Measurements from ENCODE around the gene FSTL3. TPM values are rescaled to one million over a fixed set of nuclear protein-coding genes. Genes with fewer than 3 reads are reported as not detected.

Gene FSTL3
- total and polyA plus RNA-seq, 10 of the 15 experiments (the other 5 are each of a cell fraction or from before 2014, with no cell fraction given): 0.42 to 13.5 (median 3.6) TPM

DNA sequence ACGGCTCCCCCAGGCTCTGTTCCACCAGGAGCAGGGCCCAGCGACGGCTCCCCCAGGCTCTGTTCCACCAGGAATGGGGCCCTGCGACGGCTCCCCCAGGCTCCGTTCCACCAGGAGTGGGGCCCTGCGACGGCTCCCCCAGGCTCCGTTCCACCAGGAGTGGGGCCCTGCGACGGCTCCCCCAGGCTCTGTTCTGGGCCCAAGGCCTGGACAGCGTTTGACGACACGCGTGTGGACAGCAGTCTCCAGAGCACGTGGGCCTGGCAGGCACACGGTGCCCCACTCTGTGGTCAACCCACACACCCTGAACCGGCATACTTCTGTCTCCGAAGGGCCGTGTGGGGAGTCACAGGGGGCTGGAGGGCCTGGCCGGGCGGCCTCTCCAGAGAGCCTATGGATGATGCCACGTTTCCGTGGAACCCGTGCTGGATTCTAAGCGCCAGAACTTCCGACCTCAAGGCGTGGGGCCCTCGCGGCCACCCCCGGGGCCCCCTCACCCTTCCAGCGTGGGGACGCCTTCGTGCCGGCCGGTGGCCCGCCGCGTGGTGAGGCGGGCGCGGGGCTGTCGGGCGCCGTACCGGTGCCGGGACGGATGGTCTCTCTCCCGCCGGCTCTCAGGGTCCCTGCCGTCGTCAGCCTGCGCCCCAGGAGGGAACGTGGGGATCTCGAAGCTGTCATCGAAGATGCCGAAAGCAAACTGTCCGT is 24.9 kb upstream of the FSTL3 start:
- Histone ChIP-seq H3K27me3 (replicated peaks in 1 of 2; ENCODE audit: control insufficient read depth in 2 of 2, insufficient read depth in 2 of 2, low read length in 1 of 2) (no peaks in the 10 kb centered on the region), H3K36me3 (ENCODE audit: control insufficient read depth in 2 of 2, insufficient read depth in 2 of 2, low read length in 1 of 2) (peaks cover 14 to 53% of the 10 kb centered on the region in 2 experiments), H3K27ac (ENCODE audit: control insufficient read depth, insufficient read depth) (no peak overlapping the region), H3K79me2 (ENCODE audit: control insufficient read depth, insufficient read depth, low read length) (peaks cover 32% of the 10 kb centered on the region), H3K4me3 (no peak overlapping the region), H3K4me2 (ENCODE audit: control insufficient read depth, insufficient read depth) (no peak overlapping the region), H3K9me3 (replicated peaks; ENCODE audit: control insufficient read depth, insufficient read depth, low read length) (no peaks in the 10 kb centered on the region), H3K4me1 (ENCODE audit: control insufficient read depth, insufficient read depth, low read length) (no peaks in the 10 kb centered on the region), H2AFZ (ENCODE audit: control insufficient read depth, low read depth, low read length) (no peak overlapping the region), H3K9ac (ENCODE audit: control insufficient read depth, insufficient read depth, low read length) (no peak overlapping the region), H4K20me1 (ENCODE audit: control insufficient read depth, insufficient read depth) (peaks cover 8% of the 10 kb centered on the region)
- no peak for FAIRE-seq
- no peak for DNase-seq (ENCODE audit: low read depth, low spot score)
- intact Hi-C loops (cut with micrococcal nuclease; ENCODE audit: unreplicated experiment) (no loop called here), in situ Hi-C loops (cut with MboI) (no loop called here)
- WGBS (ENCODE audit: insufficient coverage, insufficient replicate concordance, low lambda C conversion rate, missing lambda C conversion rate): 92% methylated on average over 49 of the region's 58 CpGs
- no peak for ATAC-seq
- TF ChIP-seq, protein P1, sequence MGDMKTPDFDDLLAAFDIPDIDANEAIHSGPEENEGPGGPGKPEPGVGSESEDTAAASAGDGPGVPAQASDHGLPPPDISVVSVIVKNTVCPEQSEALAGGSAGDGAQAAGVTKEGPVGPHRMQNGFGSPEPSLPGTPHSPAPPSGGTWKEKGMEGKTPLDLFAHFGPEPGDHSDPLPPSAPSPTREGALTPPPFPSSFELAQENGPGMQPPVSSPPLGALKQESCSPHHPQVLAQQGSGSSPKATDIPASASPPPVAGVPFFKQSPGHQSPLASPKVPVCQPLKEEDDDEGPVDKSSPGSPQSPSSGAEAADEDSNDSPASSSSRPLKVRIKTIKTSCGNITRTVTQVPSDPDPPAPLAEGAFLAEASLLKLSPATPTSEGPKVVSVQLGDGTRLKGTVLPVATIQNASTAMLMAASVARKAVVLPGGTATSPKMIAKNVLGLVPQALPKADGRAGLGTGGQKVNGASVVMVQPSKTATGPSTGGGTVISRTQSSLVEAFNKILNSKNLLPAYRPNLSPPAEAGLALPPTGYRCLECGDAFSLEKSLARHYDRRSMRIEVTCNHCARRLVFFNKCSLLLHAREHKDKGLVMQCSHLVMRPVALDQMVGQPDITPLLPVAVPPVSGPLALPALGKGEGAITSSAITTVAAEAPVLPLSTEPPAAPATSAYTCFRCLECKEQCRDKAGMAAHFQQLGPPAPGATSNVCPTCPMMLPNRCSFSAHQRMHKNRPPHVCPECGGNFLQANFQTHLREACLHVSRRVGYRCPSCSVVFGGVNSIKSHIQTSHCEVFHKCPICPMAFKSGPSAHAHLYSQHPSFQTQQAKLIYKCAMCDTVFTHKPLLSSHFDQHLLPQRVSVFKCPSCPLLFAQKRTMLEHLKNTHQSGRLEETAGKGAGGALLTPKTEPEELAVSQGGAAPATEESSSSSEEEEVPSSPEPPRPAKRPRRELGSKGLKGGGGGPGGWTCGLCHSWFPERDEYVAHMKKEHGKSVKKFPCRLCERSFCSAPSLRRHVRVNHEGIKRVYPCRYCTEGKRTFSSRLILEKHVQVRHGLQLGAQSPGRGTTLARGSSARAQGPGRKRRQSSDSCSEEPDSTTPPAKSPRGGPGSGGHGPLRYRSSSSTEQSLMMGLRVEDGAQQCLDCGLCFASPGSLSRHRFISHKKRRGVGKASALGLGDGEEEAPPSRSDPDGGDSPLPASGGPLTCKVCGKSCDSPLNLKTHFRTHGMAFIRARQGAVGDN (IDR thresholded peaks at IDR 0.05): no peak
- TF ChIP-seq MEF2A (IDR thresholded peaks at IDR 0.05; ENCODE audit: insufficient read depth, low read depth, low read length): no peak
- TF ChIP-seq, protein P2, sequence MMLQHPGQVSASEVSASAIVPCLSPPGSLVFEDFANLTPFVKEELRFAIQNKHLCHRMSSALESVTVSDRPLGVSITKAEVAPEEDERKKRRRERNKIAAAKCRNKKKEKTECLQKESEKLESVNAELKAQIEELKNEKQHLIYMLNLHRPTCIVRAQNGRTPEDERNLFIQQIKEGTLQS (IDR thresholded peaks at IDR 0.05; ENCODE audit: borderline replicate concordance, extremely low read depth, low read depth, low read length): no peak
- TF ChIP-seq ESRRA (IDR thresholded peaks at IDR 0.05; ENCODE audit: low read length): no peak
- no peak for TF ChIP-seq FOXK2 (IDR thresholded peaks at IDR 0.05)
- ChIA-PET RAD21 (ENCODE audit: unreplicated experiment) (no interaction called here), CTCF (no interaction called here), SMC1A (ENCODE audit: uncharacterized antibody, unreplicated experiment) (no interaction called here), POLR2A (no interaction called here)
- BruUV-seq (replicated peaks): no TSS peak

Measured in GM12878 (cell line).